Esophagus muscularis mucosa (tissue), 4 donors: ENCODE results near the gene APOB. TPM values are rescaled to one million over a fixed set of nuclear protein-coding genes. Genes with fewer than 3 reads are reported as not detected.

Source experiments
- DNase-seq: peaks from one replicate; pipeline ENCODE4 v3.0.0-alpha.2; 2017; ENCODE audit errors: extremely low spot score
- H3K27ac ChIP-seq, 4 donors: fragments of 200-600 bp; sonication (generic); replicated peaks in 1 of 4; 1 replicate in 3 of 4; 2 replicates in 1 of 4; pipeline ENCODE4 v1.5.1; 2016 to 2019; ENCODE audit warnings: mild to moderate bottlenecking in 1 of 4
- H3K27me3 ChIP-seq, 4 donors: fragments of 200-600 bp; sonication (generic); one replicate each; pipeline versions ENCODE4 v1.5.1 to v1.6.0; 2016 to 2019
- H3K36me3 ChIP-seq, 4 donors: fragments of 200-600 bp; sonication (generic); one replicate each; pipeline ENCODE4 v1.5.1; 2016 to 2019
- H3K4me1 ChIP-seq, 4 donors: fragments of 200-600 bp; sonication (generic); one replicate each; pipeline ENCODE4 v1.5.1; 2016 to 2019
- H3K4me3 ChIP-seq, 4 donors: fragments of 200-600 bp; sonication (generic); 1 replicate in 2 of 4; 2 replicates in 2 of 4; pipeline ENCODE4 v1.5.1; 2016 to 2019; ENCODE audit warnings: mild to moderate bottlenecking in 4 of 4, moderate library complexity in 1 of 4
- H3K9me3 ChIP-seq, 4 donors: fragments of 200-600 bp; sonication (generic); 1 replicate in 3 of 4; 2 replicates in 1 of 4; pipeline ENCODE4 v1.5.1; 2016 to 2019
- CTCF ChIP-seq, 3 experiments: fragments of 200-600 bp in 2 of 3; fragments of 450-650 bp in 1 of 3; sonication (generic) in 2 of 3; IDR thresholded peaks; one replicate each; pipeline ENCODE4 v1.5.1; 2017 to 2019; ENCODE audit warnings: antibody characterized with exemption in 3 of 3, mild to moderate bottlenecking in 2 of 3, moderate library complexity in 1 of 3
- EP300 ChIP-seq: sonication (generic); formaldehyde crosslinking; IDR thresholded peaks from one replicate; pipeline ENCODE4 v1.6.1; 2017; ENCODE audit warnings: antibody characterized with exemption
- POLR2A ChIP-seq: fragments of 450-650 bp; IDR thresholded peaks from one replicate; pipeline ENCODE4 v1.6.1; 2017; ENCODE audit warnings: antibody characterized with exemption, moderate library complexity, mild to moderate bottlenecking, low read depth
- POLR2AphosphoS5 ChIP-seq, 2 donors: sonication (generic); formaldehyde crosslinking; IDR thresholded peaks; one replicate each; pipeline ENCODE4 v1.6.1; 2017; ENCODE audit warnings: antibody characterized with exemption in 2 of 2
- WGBS: methylation state at CpG from one replicate; pipeline ENCODE4 v1.1.5; 2018; 5-methylcytosine and 5-hydroxymethylcytosine counted together
- intact Hi-C: fragments of 100-400 bp; cut with DNase I; formaldehyde crosslinking; loops from one replicate; pipeline ENCODE4 v1.15.1; 2023
- total RNA-seq, 4 donors: library from RNA; depleted of rRNA; stranded (reverse); fragments of >200 nt; gene quantifications; one replicate each; pipeline versions ENCODE4 v1.1.0 to v1.2.1, GENCODE V29; 2016

Gene APOB
- total RNA-seq, 4 donors from 2014 or later = 0.83 to 4.4 (median 2.0) TPM

GRCh38 chr2:21019000-21019677 lies 24.7 kb downstream of the APOB start:
- Histone ChIP-seq H3K4me1 (no peaks in the 10 kb centered on the region), H3K36me3 (peaks cover 0 to 51% (median 0%) of the 10 kb centered on the region in 4 donors), H3K27me3 (no peaks in the 10 kb centered on the region), H3K4me3 (no peak overlapping the region), H3K27ac (no peak overlapping the region), H3K9me3 (no peaks in the 10 kb centered on the region)
- 100% methylated on average over 3 of the region's 3 CpGs for WGBS
- TF ChIP-seq POLR2AphosphoS5 (IDR thresholded peaks at IDR 0.05) (no peak), EP300 (no peak), POLR2A (no peak), CTCF (IDR thresholded peaks at IDR 0.05) (no peak)
- intact Hi-C loops = no loop called here
- DNase-seq = no peak

- TF ChIP-seq EP300 (no peak), POLR2A (no peak), CTCF (IDR thresholded peaks at IDR 0.05) (no peak), POLR2AphosphoS5 (IDR thresholded peaks at IDR 0.05) (no peak)
- Histone ChIP-seq H3K27me3 (no peaks in the 10 kb centered on the region), H3K36me3 (peaks cover 0 to 59% (median 0%) of the 10 kb centered on the region in 4 donors), H3K27ac (no peak overlapping the region), H3K4me3 (no peak overlapping the region), H3K4me1 (no peaks in the 10 kb centered on the region), H3K9me3 (no peaks in the 10 kb centered on the region)
- intact Hi-C loops = no loop called here
- WGBS = 84% methylated on average over 2 of the region's 2 CpGs
- DNase-seq = no peak
Observed at GRCh38 chr2:21018290-21018689, 25.6 kb downstream of the APOB start.

GRCh38 chr2:21017748-21018276 lies 26.1 kb downstream of the APOB start:
- DNase-seq = no peak
- H3K9me3 ChIP-seq = no peaks in the 10 kb centered on the region
- no peak overlapping the region for H3K27ac ChIP-seq
- peaks cover 0 to 60% (median 0%) of the 10 kb centered on the region in 4 donors for H3K36me3 ChIP-seq
- H3K27me3 ChIP-seq = no peaks in the 10 kb centered on the region
- WGBS = 91% methylated on average over 4 of the region's 4 CpGs
- no peak overlapping the region for H3K4me3 ChIP-seq
- intact Hi-C loops = no loop called here
- TF ChIP-seq CTCF (IDR thresholded peaks at IDR 0.05) = no peak
- no peaks in the 10 kb centered on the region for H3K4me1 ChIP-seq

GRCh38 chr2:21015281-21015645 lies 28.6 kb downstream of the APOB start:
- peaks cover 0 to 72% (median 0%) of the 10 kb centered on the region in 4 donors for H3K36me3 ChIP-seq
- intact Hi-C loops = no loop called here
- whole genome bisulfite sequencing = 91% methylated on average over 3 of the region's 3 CpGs

More at GRCh38 chr2:21015281-21015645, 28.6 kb downstream of the APOB start:
- no peak for DNase-seq
- Histone ChIP-seq H3K27me3 (no peaks in the 10 kb centered on the region), H3K4me1 (no peaks in the 10 kb centered on the region), H3K27ac (no peak overlapping the region), H3K4me3 (no peak overlapping the region), H3K9me3 (no peaks in the 10 kb centered on the region)
- no peak for TF ChIP-seq EP300
- TF ChIP-seq CTCF (IDR thresholded peaks at IDR 0.05) = no peak
- TF ChIP-seq POLR2A = no peak
- TF ChIP-seq POLR2AphosphoS5 (IDR thresholded peaks at IDR 0.05) = no peak
